22Rv1 (cell line): ENCODE data around the gene FHOD3.

Experiments
- H3K27ac ChIP-seq: fragments of 450-650 bp; 2 replicates; pipeline ENCODE4 v1.5.1; 2017
- ZFX ChIP-seq: fragments of 450-650 bp; IDR thresholded peaks from 2 replicates; pipeline ENCODE4 v1.6.1; 2017; ENCODE audit warnings: antibody characterized with exemption, borderline replicate concordance
- TF ChIP-seq, protein P1 (sequence below): fragments of 450-650 bp; IDR thresholded peaks from 2 replicates; pipeline ENCODE4 v1.5.1; 2017; ENCODE audit warnings: mild to moderate bottlenecking

FHOD3 gene

DNA sequence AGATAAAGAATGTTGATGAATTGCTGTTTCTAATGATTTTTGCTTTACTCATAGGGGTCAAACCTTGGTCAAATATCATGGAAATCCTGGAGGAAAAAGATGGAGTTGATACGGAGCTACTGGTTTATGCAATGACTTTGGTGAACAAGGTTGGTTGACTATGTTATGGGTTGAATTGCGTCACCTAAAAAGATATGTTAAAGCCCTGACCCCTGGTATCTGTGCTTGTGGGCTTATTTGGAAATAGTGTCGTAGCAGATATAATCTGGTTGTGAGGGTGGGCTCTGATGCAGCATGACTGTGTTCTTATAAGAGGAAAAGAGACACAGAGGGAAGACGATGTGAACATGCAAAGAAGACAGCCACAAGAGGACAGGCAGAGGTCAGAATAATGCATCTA lies 305.1 kb downstream of the FHOD3 start:
- TF ChIP-seq, protein P1, sequence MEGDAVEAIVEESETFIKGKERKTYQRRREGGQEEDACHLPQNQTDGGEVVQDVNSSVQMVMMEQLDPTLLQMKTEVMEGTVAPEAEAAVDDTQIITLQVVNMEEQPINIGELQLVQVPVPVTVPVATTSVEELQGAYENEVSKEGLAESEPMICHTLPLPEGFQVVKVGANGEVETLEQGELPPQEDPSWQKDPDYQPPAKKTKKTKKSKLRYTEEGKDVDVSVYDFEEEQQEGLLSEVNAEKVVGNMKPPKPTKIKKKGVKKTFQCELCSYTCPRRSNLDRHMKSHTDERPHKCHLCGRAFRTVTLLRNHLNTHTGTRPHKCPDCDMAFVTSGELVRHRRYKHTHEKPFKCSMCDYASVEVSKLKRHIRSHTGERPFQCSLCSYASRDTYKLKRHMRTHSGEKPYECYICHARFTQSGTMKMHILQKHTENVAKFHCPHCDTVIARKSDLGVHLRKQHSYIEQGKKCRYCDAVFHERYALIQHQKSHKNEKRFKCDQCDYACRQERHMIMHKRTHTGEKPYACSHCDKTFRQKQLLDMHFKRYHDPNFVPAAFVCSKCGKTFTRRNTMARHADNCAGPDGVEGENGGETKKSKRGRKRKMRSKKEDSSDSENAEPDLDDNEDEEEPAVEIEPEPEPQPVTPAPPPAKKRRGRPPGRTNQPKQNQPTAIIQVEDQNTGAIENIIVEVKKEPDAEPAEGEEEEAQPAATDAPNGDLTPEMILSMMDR, result no peak
- TF ChIP-seq ZFX, result no peak
- no peak overlapping the region for H3K27ac ChIP-seq

- H3K27ac ChIP-seq, result no peak overlapping the region
- no peak for TF ChIP-seq ZFX
Observed at GRCh38 chr18:36608107-36608506, 310.6 kb downstream of the FHOD3 start.

DNA sequence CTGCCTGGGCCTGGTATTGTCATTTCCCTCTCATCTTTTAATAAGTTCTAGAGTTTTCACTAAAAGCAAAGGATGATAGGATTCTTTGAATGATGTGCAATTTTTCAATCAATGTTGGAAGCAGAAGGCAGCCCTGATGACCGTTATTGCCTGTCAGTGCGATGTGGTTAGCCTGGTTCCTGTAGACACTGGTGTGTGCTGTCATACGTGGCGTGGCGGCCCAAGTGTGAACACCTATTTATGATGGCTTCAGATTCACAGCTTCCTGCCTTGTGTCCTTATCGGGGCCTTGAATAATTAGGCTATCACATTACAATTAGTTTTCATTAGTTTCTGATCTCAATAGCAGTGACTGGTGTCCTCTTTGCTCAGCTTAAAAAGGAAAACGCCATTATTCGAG lies 312.7 kb downstream of the FHOD3 start:
- H3K27ac ChIP-seq, result no peak overlapping the region
- TF ChIP-seq, protein P1, result no peak
- no peak for TF ChIP-seq ZFX

GRCh38 chr18:36610661-36611060 lies 313.1 kb downstream of the FHOD3 start:
- TF ChIP-seq, protein P1, result no peak
- no peak for TF ChIP-seq ZFX
- no peak overlapping the region for H3K27ac ChIP-seq

DNA sequence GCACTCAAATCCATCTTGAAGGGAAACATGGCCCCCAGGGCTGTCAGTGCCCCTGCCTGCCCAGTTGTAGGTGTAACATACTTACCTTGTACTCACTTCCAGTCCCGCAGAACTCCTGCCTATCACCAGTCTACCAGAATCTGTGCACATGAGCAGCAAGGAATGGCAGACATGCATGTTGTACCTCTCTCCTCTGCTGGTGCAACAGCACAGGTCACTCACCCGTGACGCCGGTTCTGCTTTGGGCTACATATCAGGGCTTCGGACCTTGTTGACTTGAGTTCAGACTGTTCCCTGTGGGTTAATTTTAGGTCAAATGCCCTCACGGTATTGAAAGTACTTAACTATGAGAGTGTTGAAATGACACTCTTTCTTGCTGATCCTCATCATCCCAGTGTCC lies 315.6 kb downstream of the FHOD3 start:
- TF ChIP-seq, protein P1, result no peak
- TF ChIP-seq ZFX, result no peak
- H3K27ac ChIP-seq, result no peak overlapping the region

DNA sequence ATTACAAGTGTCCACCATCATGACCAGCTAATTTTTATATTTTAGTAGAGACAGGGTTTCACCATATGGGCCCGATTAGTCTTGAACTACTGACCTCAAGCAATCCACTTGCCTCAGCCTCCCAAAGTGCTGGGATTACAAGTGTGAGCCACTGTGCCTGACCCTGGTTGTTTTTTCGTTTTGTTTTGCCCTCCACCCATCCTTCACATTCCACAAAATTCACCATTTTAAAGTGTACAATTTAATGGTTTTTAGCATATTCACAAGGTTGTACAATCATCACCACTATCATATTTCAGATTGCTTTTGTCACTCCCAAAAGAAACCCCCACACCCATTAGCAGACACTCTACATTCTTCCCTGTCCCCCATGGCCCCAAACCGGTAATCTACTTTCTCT lies 316.3 kb downstream of the FHOD3 start:
- H3K27ac ChIP-seq, result no peak overlapping the region
- TF ChIP-seq, protein P1, result no peak
- no peak for TF ChIP-seq ZFX

GRCh38 chr18:36620788-36621187 lies 323.3 kb downstream of the FHOD3 start:
- TF ChIP-seq ZFX, result no peak

DNA sequence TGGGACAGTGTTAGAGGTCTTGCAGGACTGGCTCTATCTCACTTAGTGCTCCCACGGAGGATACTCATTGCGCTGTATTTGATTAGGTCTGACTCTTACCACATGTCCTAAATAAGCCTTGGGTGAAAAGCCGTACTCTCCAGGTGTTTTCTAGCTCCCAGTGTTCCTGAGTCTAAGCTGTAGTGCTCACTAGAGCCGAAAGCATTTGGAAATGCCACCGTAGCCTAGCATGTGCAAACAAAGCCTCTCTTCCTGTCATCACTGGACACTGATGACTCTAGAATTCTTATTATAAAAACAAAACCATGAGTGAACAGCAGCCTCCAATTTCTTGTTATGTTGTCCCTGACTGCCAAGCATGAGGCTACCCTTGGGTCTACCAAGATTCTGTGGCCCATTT lies 325.1 kb downstream of the FHOD3 start:
- no peak for TF ChIP-seq ZFX
- TF ChIP-seq, protein P1, result no peak
- H3K27ac ChIP-seq, result no peak overlapping the region

More at GRCh38 chr18:36620788-36621187, 323.3 kb downstream of the FHOD3 start:
- H3K27ac ChIP-seq, result no peak overlapping the region

- TF ChIP-seq, protein P1, result no peak
- no peak for TF ChIP-seq ZFX
- no peak overlapping the region for H3K27ac ChIP-seq
Observed at GRCh38 chr18:36623091-36623490, 325.6 kb downstream of the FHOD3 start.
